PC-3 (cell line): ENCODE results near the gene PSMA8.

Source experiments
- EZH2 ChIP-seq: fragments of 300-600 bp; sonication (generic); IDR thresholded peaks from one replicate; pipeline ENCODE4 v1.6.1; 2017; ENCODE audit warnings: antibody characterized with exemption, mild to moderate bottlenecking, low read length; ENCODE audit not compliant: unreplicated experiment
- TF ChIP-seq, protein P1 (sequence below): fragments of 300-600 bp; sonication (generic); conservative IDR thresholded peaks from 2 replicates; pipeline ENCODE4 v1.5.1; 2017; ENCODE audit warnings: antibody characterized with exemption, low read depth, mild to moderate bottlenecking, low read length

DNA sequence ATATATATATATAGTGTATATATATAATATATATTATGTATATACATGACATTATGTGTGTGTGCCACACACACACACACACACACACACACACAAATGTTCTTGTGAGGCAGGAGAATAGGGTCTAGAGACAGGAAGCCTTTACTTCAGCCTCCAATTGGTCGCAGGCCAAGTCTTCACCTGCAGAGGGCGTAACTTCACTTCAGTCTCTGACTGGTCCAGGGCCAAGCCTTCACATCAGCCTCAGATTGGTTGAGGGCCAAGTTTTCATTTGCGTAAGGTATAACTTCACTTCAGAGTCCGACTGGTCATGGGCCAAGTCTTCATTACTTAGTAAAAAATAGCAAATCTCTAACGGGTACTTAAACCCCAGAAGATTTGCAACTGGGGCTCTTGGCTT lies 30.1 kb upstream of the PSMA8 start:
- TF ChIP-seq EZH2 = no peak
- TF ChIP-seq, protein P1, sequence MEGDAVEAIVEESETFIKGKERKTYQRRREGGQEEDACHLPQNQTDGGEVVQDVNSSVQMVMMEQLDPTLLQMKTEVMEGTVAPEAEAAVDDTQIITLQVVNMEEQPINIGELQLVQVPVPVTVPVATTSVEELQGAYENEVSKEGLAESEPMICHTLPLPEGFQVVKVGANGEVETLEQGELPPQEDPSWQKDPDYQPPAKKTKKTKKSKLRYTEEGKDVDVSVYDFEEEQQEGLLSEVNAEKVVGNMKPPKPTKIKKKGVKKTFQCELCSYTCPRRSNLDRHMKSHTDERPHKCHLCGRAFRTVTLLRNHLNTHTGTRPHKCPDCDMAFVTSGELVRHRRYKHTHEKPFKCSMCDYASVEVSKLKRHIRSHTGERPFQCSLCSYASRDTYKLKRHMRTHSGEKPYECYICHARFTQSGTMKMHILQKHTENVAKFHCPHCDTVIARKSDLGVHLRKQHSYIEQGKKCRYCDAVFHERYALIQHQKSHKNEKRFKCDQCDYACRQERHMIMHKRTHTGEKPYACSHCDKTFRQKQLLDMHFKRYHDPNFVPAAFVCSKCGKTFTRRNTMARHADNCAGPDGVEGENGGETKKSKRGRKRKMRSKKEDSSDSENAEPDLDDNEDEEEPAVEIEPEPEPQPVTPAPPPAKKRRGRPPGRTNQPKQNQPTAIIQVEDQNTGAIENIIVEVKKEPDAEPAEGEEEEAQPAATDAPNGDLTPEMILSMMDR = peak; percentile 42
